ENCODE results near the gene ZC3H18.

Gene ZC3H18

GRCh38 chr16:88614818-88615580 lies 44.8 kb downstream of the ZC3H18 start:
- TF ChIP-seq CSDC2 (CRISPR knock-in tag; IDR thresholded peaks at IDR 0.05) (no peak), OSR1 (CRISPR knock-in tag; IDR thresholded peaks at IDR 0.05) (no peak), ZC3H10 (CRISPR knock-in tag; IDR thresholded peaks at IDR 0.05) (no peak), PATZ1 (CRISPR knock-in tag; IDR thresholded peaks at IDR 0.05; ENCODE audit: borderline replicate concordance) (no peak), RARB (CRISPR knock-in tag; IDR thresholded peaks at IDR 0.05) (no peak), ZFP30 (CRISPR knock-in tag; IDR thresholded peaks at IDR 0.05) (no peak), SNAI2 (CRISPR knock-in tag; IDR thresholded peaks at IDR 0.05) (no peak), ESRRG (CRISPR knock-in tag; IDR thresholded peaks at IDR 0.05) (no peak), TOX (CRISPR knock-in tag; IDR thresholded peaks at IDR 0.05; ENCODE audit: borderline replicate concordance) (no peak), ZNF8 (CRISPR knock-in tag; IDR thresholded peaks at IDR 0.05) (no peak), POU6F1 (CRISPR knock-in tag; IDR thresholded peaks at IDR 0.05; ENCODE audit: borderline replicate concordance, low read depth) (no peak), ZNF565 (CRISPR knock-in tag; conservative IDR thresholded peaks at IDR 0.05; ENCODE audit: low read depth) (no peak), TSHZ2 (CRISPR knock-in tag; IDR thresholded peaks at IDR 0.05) (no peak), ARNTL (CRISPR knock-in tag; IDR thresholded peaks at IDR 0.05; ENCODE audit: borderline replicate concordance, low read depth) (no peak)
- ATAC-seq: no peak

- no peak for ATAC-seq
- no peak for TF ChIP-seq ZNF8 (CRISPR knock-in tag; IDR thresholded peaks at IDR 0.05)
- TF ChIP-seq TOX (CRISPR knock-in tag; IDR thresholded peaks at IDR 0.05; ENCODE audit: borderline replicate concordance): no peak
- TF ChIP-seq POU6F1 (CRISPR knock-in tag; IDR thresholded peaks at IDR 0.05; ENCODE audit: borderline replicate concordance, low read depth): no peak
- TF ChIP-seq GLIS3 (CRISPR knock-in tag; IDR thresholded peaks at IDR 0.05): no peak
- no peak for TF ChIP-seq ZNF565 (CRISPR knock-in tag; conservative IDR thresholded peaks at IDR 0.05; ENCODE audit: low read depth)
- TF ChIP-seq BACH2 (CRISPR knock-in tag; IDR thresholded peaks at IDR 0.05; ENCODE audit: borderline replicate concordance): no peak
- no peak for TF ChIP-seq ESRRG (CRISPR knock-in tag; IDR thresholded peaks at IDR 0.05)
- TF ChIP-seq CSDC2 (CRISPR knock-in tag; IDR thresholded peaks at IDR 0.05): no peak
- no peak for TF ChIP-seq ARNTL (CRISPR knock-in tag; IDR thresholded peaks at IDR 0.05; ENCODE audit: borderline replicate concordance, low read depth)
- TF ChIP-seq TSHZ2 (CRISPR knock-in tag; IDR thresholded peaks at IDR 0.05): no peak
- TF ChIP-seq SNAI2 (CRISPR knock-in tag; IDR thresholded peaks at IDR 0.05): no peak
- TF ChIP-seq OSR1 (CRISPR knock-in tag; IDR thresholded peaks at IDR 0.05): no peak
- TF ChIP-seq PPARA (CRISPR knock-in tag; IDR thresholded peaks at IDR 0.05; ENCODE audit: borderline replicate concordance): no peak
- TF ChIP-seq ZFP30 (CRISPR knock-in tag; IDR thresholded peaks at IDR 0.05): no peak
- TF ChIP-seq PATZ1 (CRISPR knock-in tag; IDR thresholded peaks at IDR 0.05; ENCODE audit: borderline replicate concordance): no peak
Measured at GRCh38 chr16:88616320-88616719, 46.1 kb downstream of the ZC3H18 start.

Measured in SK-N-SH treated with all-trans-retinoic acid at 6 μM for 48 hours (cell line).